ENCODE measurements around the gene NRM.

The NRM gene

GRCh38 chr6:30691208-30691847 lies 544 bp upstream of the NRM start:
- H3K4me3 ChIP-seq (ENCODE audit: low read depth, low read length) = peak overlapping the region; percentile 90
- no peak for TF ChIP-seq PRDM1 (tag by site-specific recombination; IDR thresholded peaks at IDR 0.05)
- H3K36me3 ChIP-seq (ENCODE audit: control insufficient read depth in 2 of 2, insufficient read depth in 1 of 2, low read length in 2 of 2) = peaks cover 0 to 6% of the 10 kb centered on the region in 2 experiments; a peak in 2 of 3 replicates
- ChIA-PET POLR2A (interaction anchor here (0.6 to 14.5 kb wide), 14 partner anchors 10 to 1048 kb away, joined by 3 to 235 read pairs (median 5); partner anchors contain the start of genes GTF2H4, MDC1 and TUBB), CTCF (interaction anchor here (0.5 to 5.4 kb wide), 9 partner anchors 10 to 40 kb away, joined by 3 to 45 read pairs (median 5); partner anchors contain the start of genes DHX16 and MDC1)
- no peaks in the 10 kb centered on the region for H3K9me3 ChIP-seq (ENCODE audit: control insufficient read depth, insufficient read depth, low read depth, low read length)
- peak overlapping the region; percentile 93; the same call in 1 of the 2 replicates for H3K27ac ChIP-seq (ENCODE audit: extremely low read depth, low read depth, low read length)
- peaks cover 13% of the 10 kb centered on the region for H3K4me1 ChIP-seq (ENCODE audit: control insufficient read depth, insufficient read depth, low read length)

- H3K9me3 ChIP-seq (ENCODE audit: control insufficient read depth, insufficient read depth, low read depth, low read length) = no peaks in the 10 kb centered on the region
- POLR2A ChIA-PET = interaction anchor here (0.5 to 14.5 kb wide), 11 partner anchors 8 to 92 kb away, joined by 3 to 235 read pairs (median 7); partner anchors contain the start of genes FLOT1, MDC1 and TUBB
- H3K4me3 ChIP-seq (ENCODE audit: low read depth, low read length) = peak overlapping the region; percentile 90
- no peak for TF ChIP-seq PRDM4 (tag by site-specific recombination; IDR thresholded peaks at IDR 0.05)
- TF ChIP-seq GLIS2 (tag by site-specific recombination; IDR thresholded peaks at IDR 0.05) = no peak
- no peak for TF ChIP-seq ZBTB11 (tag by site-specific recombination; conservative IDR thresholded peaks at IDR 0.05; ENCODE audit: low read depth)
- TF ChIP-seq PRDM6 (tag by site-specific recombination; IDR thresholded peaks at IDR 0.05) = no peak
- no peak for TF ChIP-seq ZFP69B (tag by site-specific recombination; IDR thresholded peaks at IDR 0.05)
- peaks cover 0 to 6% of the 10 kb centered on the region in 2 experiments; a peak in 2 of 3 replicates for H3K36me3 ChIP-seq (ENCODE audit: control insufficient read depth in 2 of 2, insufficient read depth in 1 of 2, low read length in 2 of 2)
- CTCF ChIA-PET = interaction anchor here (0.6 to 5.4 kb wide), 9 partner anchors 9 to 140 kb away, joined by 3 to 45 read pairs (median 5); no protein-coding TSS in a partner anchor
- peak overlapping the region; percentile 93 for H3K27ac ChIP-seq (ENCODE audit: extremely low read depth, low read depth, low read length)
- peaks cover 17% of the 10 kb centered on the region for H3K4me1 ChIP-seq (ENCODE audit: control insufficient read depth, insufficient read depth, low read length)
Observed at GRCh38 chr6:30689985-30690384, 799 bp downstream of the NRM start.

GRCh38 chr6:30689022-30689865 lies 1.5 kb downstream of the NRM start:
- ChIA-PET CTCF (interaction anchor here (0.6 to 5.4 kb wide), 11 partner anchors 9 to 504 kb away, joined by 3 to 45 read pairs (median 3); no protein-coding TSS in a partner anchor), POLR2A (interaction anchor here (0.5 to 14.5 kb wide), 6 partner anchors 10 to 91 kb away, joined by 3 to 235 read pairs (median 4); partner anchors contain the start of genes FLOT1, MDC1 and TUBB)
- Histone ChIP-seq H3K36me3 (ENCODE audit: control insufficient read depth in 2 of 2, insufficient read depth in 1 of 2, low read length in 2 of 2) (peaks cover 0 to 6% of the 10 kb centered on the region in 2 experiments; a peak in 2 of 3 replicates), H3K9me3 (ENCODE audit: control insufficient read depth, insufficient read depth, low read depth, low read length) (no peaks in the 10 kb centered on the region), H3K4me1 (ENCODE audit: control insufficient read depth, insufficient read depth, low read length) (peaks cover 17% of the 10 kb centered on the region), H3K4me3 (ENCODE audit: low read depth, low read length) (no peak overlapping the region), H3K27ac (ENCODE audit: extremely low read depth, low read depth, low read length) (peak overlapping the region; percentile 93; the same call in 1 of the 2 replicates)
- TF ChIP-seq PRDM1 (tag by site-specific recombination; IDR thresholded peaks at IDR 0.05) (peak; percentile 73), PRDM10 (tag by site-specific recombination; IDR thresholded peaks at IDR 0.05) (peak; percentile 74), ZSCAN4 (tag by site-specific recombination; IDR thresholded peaks at IDR 0.05) (no peak), ZNF341 (tag by site-specific recombination; IDR thresholded peaks at IDR 0.05; ENCODE audit: low read depth) (0 out of 2 replicates have a peak, but pooled peaks have one; percentile 7)
